H9 (cell line): Measurements from ENCODE around the gene UNC13D. TPM values are rescaled to one million over a fixed set of nuclear protein-coding genes. Genes with fewer than 3 reads are reported as not detected.

Experiments
- DNase-seq: peaks from one replicate; pipeline ENCODE4 v3.0.0-alpha.2; 2017
- H2AFZ ChIP-seq: one replicate; pipeline ENCODE4 v1.6.1; 2013; ENCODE audit warnings: mild to moderate bottlenecking, low read length, control low read depth, moderate library complexity
- H2AK5ac ChIP-seq: 2 replicates; pipeline ENCODE4 v1.6.1; 2013; ENCODE audit warnings: low read length, control low read depth, mixed read lengths; ENCODE audit not compliant: insufficient read length
- H2BK120ac ChIP-seq: one replicate; pipeline ENCODE4 v1.6.1; 2013; ENCODE audit warnings: low read depth, mild to moderate bottlenecking, low read length, control low read depth, inconsistent platforms; ENCODE audit not compliant: poor library complexity, severe bottlenecking
- H2BK12ac ChIP-seq: 2 replicates; pipeline ENCODE4 v1.6.1; 2013; ENCODE audit warnings: low read length, control low read depth, mixed read lengths, low read depth; ENCODE audit not compliant: insufficient read length
- H2BK15ac ChIP-seq: 2 replicates; pipeline ENCODE4 v1.6.1; 2013; ENCODE audit warnings: low read depth, low read length, control low read depth
- H2BK20ac ChIP-seq: one replicate; pipeline ENCODE4 v1.6.1; 2013; ENCODE audit warnings: low read depth, mild to moderate bottlenecking, low read length, control low read depth, inconsistent platforms; ENCODE audit not compliant: poor library complexity, severe bottlenecking
- H2BK5ac ChIP-seq: 2 replicates; pipeline ENCODE4 v1.6.1; 2013; ENCODE audit warnings: low read length, control low read depth, mixed read lengths; ENCODE audit not compliant: insufficient read length
- H3K14ac ChIP-seq: 2 replicates; pipeline ENCODE4 v1.6.1; 2013; ENCODE audit warnings: low read length, control low read depth; ENCODE audit not compliant: insufficient read depth
- H3K18ac ChIP-seq: 2 replicates; pipeline ENCODE4 v1.6.1; 2013; ENCODE audit warnings: low read depth, mild to moderate bottlenecking, mixed read lengths, low read length, control low read depth; ENCODE audit not compliant: insufficient read length
- H3K23ac ChIP-seq: 2 replicates; pipeline ENCODE4 v1.6.1; 2013; ENCODE audit warnings: low read length, control low read depth, mixed read lengths, low read depth; ENCODE audit not compliant: insufficient read length
- H3K23me2 ChIP-seq: 2 replicates; pipeline ENCODE4 v1.6.1; 2013; ENCODE audit warnings: low read depth, mild to moderate bottlenecking, mixed read lengths, low read length, control low read depth; ENCODE audit not compliant: insufficient read length, poor library complexity, severe bottlenecking
- H3K27ac ChIP-seq: 2 replicates; pipeline ENCODE4 v1.5.1; 2013; ENCODE audit warnings: low read length, control low read depth, mixed read lengths, low read depth; ENCODE audit not compliant: insufficient read length
- H3K27me3 ChIP-seq: 2 replicates; pipeline ENCODE4 v1.6.1; 2013; ENCODE audit warnings: low read length, control low read depth, inconsistent platforms; ENCODE audit not compliant: insufficient read depth
- H3K4ac ChIP-seq: 2 replicates; pipeline ENCODE4 v1.6.1; 2013; ENCODE audit warnings: low read depth, mild to moderate bottlenecking, control low read depth, inconsistent platforms, low read length, moderate library complexity
- H3K4me1 ChIP-seq: 2 replicates; pipeline ENCODE4 v1.6.1; 2013; ENCODE audit warnings: low read length, control low read depth, inconsistent platforms; ENCODE audit not compliant: insufficient read depth
- H3K4me2 ChIP-seq: 2 replicates; pipeline ENCODE4 v1.6.1; 2013; ENCODE audit warnings: low read length, control low read depth, mixed read lengths; ENCODE audit not compliant: insufficient read length, insufficient read depth
- H3K56ac ChIP-seq: 2 replicates; pipeline ENCODE4 v1.6.1; 2013; ENCODE audit warnings: low read depth, mild to moderate bottlenecking, mixed read lengths, low read length, control low read depth; ENCODE audit not compliant: insufficient read length
- H3K79me1 ChIP-seq: 2 replicates; pipeline ENCODE4 v1.6.1; 2013; ENCODE audit warnings: low read depth, mild to moderate bottlenecking, moderate library complexity, low read length, control low read depth, inconsistent platforms; ENCODE audit not compliant: insufficient read depth, poor library complexity, severe bottlenecking
- H3K79me2 ChIP-seq: 2 replicates; pipeline ENCODE4 v1.6.1; 2013; ENCODE audit warnings: low read length, control low read depth, inconsistent platforms; ENCODE audit not compliant: insufficient read depth
- H3K9ac ChIP-seq: 2 replicates; pipeline ENCODE4 v1.6.1; 2013; ENCODE audit warnings: low read length, control low read depth, mixed read lengths; ENCODE audit not compliant: insufficient read length; ENCODE audit errors: extremely low read depth
- H3K9me3 ChIP-seq: one replicate; pipeline ENCODE4 v1.6.1; 2013; ENCODE audit warnings: low read depth, low read length, inconsistent platforms; ENCODE audit not compliant: control insufficient read depth
- H3T11ph ChIP-seq: one replicate; pipeline ENCODE4 v1.6.1; 2013; ENCODE audit warnings: mild to moderate bottlenecking, low read length, control low read depth, inconsistent platforms
- H4K20me1 ChIP-seq: one replicate; pipeline ENCODE4 v1.6.1; 2013; ENCODE audit not compliant: control insufficient read depth, insufficient read length, insufficient read depth
- H4K5ac ChIP-seq: 2 replicates; pipeline ENCODE4 v1.6.1; 2013; ENCODE audit warnings: low read depth, mild to moderate bottlenecking, mixed read lengths, low read length, control low read depth; ENCODE audit not compliant: insufficient read length
- H4K8ac ChIP-seq: replicated peaks from 2 replicates; pipeline ENCODE4 v1.6.1; 2013; ENCODE audit warnings: low read length, control low read depth, mixed read lengths, low read depth; ENCODE audit not compliant: insufficient read length
- H4K91ac ChIP-seq: 2 replicates; pipeline ENCODE4 v1.6.1; 2013; ENCODE audit warnings: low read depth, mild to moderate bottlenecking, moderate library complexity, mixed read lengths, low read length, control low read depth; ENCODE audit not compliant: insufficient read length
- H3K27ac Mint-ChIP-seq, 3 experiments: 2 replicates in 2 of 3; 3 replicates in 1 of 3; pipeline ENCODE4 v1.8.0; 2020 to 2021; ENCODE audit warnings: mixed read lengths in 3 of 3, mild to moderate bottlenecking in 1 of 3, moderate library complexity in 1 of 3
- H3K27me3 Mint-ChIP-seq: 2 replicates; pipeline ENCODE4 v1.8.0; 2021; ENCODE audit warnings: low read depth, mild to moderate bottlenecking, moderate library complexity, mixed read lengths
- H3K36me3 Mint-ChIP-seq, 3 experiments: 2 replicates in 2 of 3; 3 replicates in 1 of 3; pipeline ENCODE4 v1.8.0; 2020 to 2021; ENCODE audit warnings: low read depth in 3 of 3, mixed read lengths in 3 of 3; ENCODE audit not compliant: insufficient read depth in 1 of 3
- H3K4me1 Mint-ChIP-seq, 2 experiments: 2 replicates each; pipeline ENCODE4 v1.8.0; 2020; ENCODE audit warnings: mixed read lengths in 2 of 2
- H3K4me3 Mint-ChIP-seq, 2 experiments: 2 replicates in 1 of 2; 3 replicates in 1 of 2; pipeline ENCODE4 v1.8.0; 2020 to 2021; ENCODE audit warnings: mild to moderate bottlenecking in 2 of 2, mixed read lengths in 2 of 2, moderate library complexity in 1 of 2
- H3K9me3 Mint-ChIP-seq, 2 experiments: 2 replicates in 1 of 2; 3 replicates in 1 of 2; pipeline ENCODE4 v1.8.0; 2020; ENCODE audit warnings: mild to moderate bottlenecking in 2 of 2, mixed read lengths in 2 of 2, moderate library complexity in 1 of 2
- WGBS: extraction: QIAGEN DNeasy Blood & Tissue Kit; methylation state at CpG from one replicate; pipeline ENCODE4 v1.1.7; 2013; ENCODE audit warnings: missing lambda C conversion rate, low lambda C conversion rate, mixed read lengths; ENCODE audit not compliant: insufficient read length; ENCODE audit errors: extremely low coverage; 5-methylcytosine and 5-hydroxymethylcytosine counted together
- total RNA-seq: library from RNA; stranded (reverse); gene quantifications from 2 replicates; pipeline ENCODE4 v1.2.1, GENCODE V29; 2021
- TF ChIP-seq, protein P1 (sequence below): fragments of 200-600 bp; sonication (generic); conservative IDR thresholded peaks from 3 replicates; pipeline ENCODE4 v1.8.0; 2021; ENCODE audit warnings: antibody characterized with exemption, mild to moderate bottlenecking

Gene UNC13D
- total RNA-seq, 1 experiment from 2014 or later = 6.3 TPM

- Histone ChIP-seq H2BK12ac (no peak overlapping the region), H3K27me3 (no peaks in the 10 kb centered on the region), H3T11ph (no peak overlapping the region), H3K27ac (no peak overlapping the region), H4K5ac (no peak overlapping the region), H2BK15ac (no peak overlapping the region), H3K9ac (no peak overlapping the region), H4K8ac (no peak overlapping the region), H3K18ac (no peak overlapping the region), H3K4me2 (no peak overlapping the region), H2BK5ac (no peak overlapping the region), H4K20me1 (no peaks in the 10 kb centered on the region), H3K23ac (no peak overlapping the region), H3K14ac (no peak overlapping the region), H2AK5ac (no peak overlapping the region), H2BK20ac (no peak overlapping the region), H3K4me1 (no peaks in the 10 kb centered on the region), H3K79me1 (no peaks in the 10 kb centered on the region), H3K23me2 (no peaks in the 10 kb centered on the region), H3K79me2 (no peaks in the 10 kb centered on the region), H3K4ac (no peak overlapping the region), H2AFZ (no peak overlapping the region), H3K56ac (no peak overlapping the region), H2BK120ac (no peak overlapping the region), H3K9me3 (no peaks in the 10 kb centered on the region), H4K91ac (no peak overlapping the region)
- Mint-ChIP-seq H3K4me3 (no peak overlapping the region), H3K4me1 (no peaks in the 10 kb centered on the region), H3K9me3 (no peaks in the 10 kb centered on the region; a peak in 1 of 5 replicates), H3K36me3 (peaks cover 20 to 77% (median 71%) of the 10 kb centered on the region in 3 experiments), H3K27me3 (no peaks in the 10 kb centered on the region), H3K27ac (no peak overlapping the region; a peak in 1 of 7 replicates)
- TF ChIP-seq, protein P1, sequence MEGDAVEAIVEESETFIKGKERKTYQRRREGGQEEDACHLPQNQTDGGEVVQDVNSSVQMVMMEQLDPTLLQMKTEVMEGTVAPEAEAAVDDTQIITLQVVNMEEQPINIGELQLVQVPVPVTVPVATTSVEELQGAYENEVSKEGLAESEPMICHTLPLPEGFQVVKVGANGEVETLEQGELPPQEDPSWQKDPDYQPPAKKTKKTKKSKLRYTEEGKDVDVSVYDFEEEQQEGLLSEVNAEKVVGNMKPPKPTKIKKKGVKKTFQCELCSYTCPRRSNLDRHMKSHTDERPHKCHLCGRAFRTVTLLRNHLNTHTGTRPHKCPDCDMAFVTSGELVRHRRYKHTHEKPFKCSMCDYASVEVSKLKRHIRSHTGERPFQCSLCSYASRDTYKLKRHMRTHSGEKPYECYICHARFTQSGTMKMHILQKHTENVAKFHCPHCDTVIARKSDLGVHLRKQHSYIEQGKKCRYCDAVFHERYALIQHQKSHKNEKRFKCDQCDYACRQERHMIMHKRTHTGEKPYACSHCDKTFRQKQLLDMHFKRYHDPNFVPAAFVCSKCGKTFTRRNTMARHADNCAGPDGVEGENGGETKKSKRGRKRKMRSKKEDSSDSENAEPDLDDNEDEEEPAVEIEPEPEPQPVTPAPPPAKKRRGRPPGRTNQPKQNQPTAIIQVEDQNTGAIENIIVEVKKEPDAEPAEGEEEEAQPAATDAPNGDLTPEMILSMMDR = no peak
- no CpG with 5 or more reads among the region's 7 CpGs for WGBS
- no peak for DNase-seq
These were observed 25.1 kb downstream of the UNC13D start for GRCh38 chr17:75819116-75819515.
